Spleen (tissue), 11 donors: ENCODE data around the gene RNMT. TPM values are rescaled to one million over a fixed set of nuclear protein-coding genes. Genes with fewer than 3 reads are reported as not detected.

Source experiments
- DNase-seq: peaks from one replicate; pipeline ENCODE4 v3.0.0-alpha.2; 2020
- H3K27ac ChIP-seq, 8 donors: fragments of 200-600 bp; sonication (generic) in 7 of 8; 1 replicate in 4 of 8; 2 replicates in 4 of 8; pipeline versions ENCODE4 v1.5.0 to v1.8.0; 2016 to 2021; ENCODE audit warnings: inconsistent platforms in 4 of 8, mild to moderate bottlenecking in 4 of 8, moderate library complexity in 1 of 8
- H3K27me3 ChIP-seq, 7 donors: fragments of 200-600 bp; sonication (generic) in 6 of 7; replicated peaks in 1 of 7; 1 replicate in 4 of 7; 2 replicates in 3 of 7; pipeline versions ENCODE4 v1.5.0 to v1.8.0; 2016 to 2021; ENCODE audit warnings: inconsistent platforms in 3 of 7, mild to moderate bottlenecking in 1 of 7
- H3K36me3 ChIP-seq, 6 donors: fragments of 200-600 bp; sonication (generic) in 5 of 6; 1 replicate in 4 of 6; 2 replicates in 2 of 6; pipeline versions ENCODE4 v1.5.0 to v1.8.0; 2016 to 2021; ENCODE audit warnings: inconsistent platforms in 2 of 6
- H3K4me1 ChIP-seq, 6 donors: fragments of 200-600 bp; sonication (generic) in 5 of 6; 1 replicate in 3 of 6; 2 replicates in 3 of 6; pipeline versions ENCODE4 v1.5.0 to v1.8.0; 2016 to 2021; ENCODE audit warnings: inconsistent platforms in 3 of 6
- H3K4me3 ChIP-seq, 8 donors: fragments of 200-600 bp; sonication (generic) in 7 of 8; 1 replicate in 4 of 8; 2 replicates in 4 of 8; pipeline versions ENCODE4 v1.5.0 to v1.8.0; 2016 to 2021; ENCODE audit warnings: inconsistent platforms in 4 of 8, mild to moderate bottlenecking in 4 of 8, moderate library complexity in 2 of 8
- H3K9me3 ChIP-seq, 8 donors: fragments of 200-600 bp; sonication (generic) in 7 of 8; 1 replicate in 4 of 8; 2 replicates in 4 of 8; pipeline versions ENCODE4 v1.5.0 to v1.8.0; 2016 to 2021; ENCODE audit warnings: inconsistent platforms in 4 of 8
- POLR2A ChIP-seq, 3 donors: fragments of 450-650 bp; IDR thresholded peaks; one replicate each; pipeline ENCODE4 v1.5.1; 2017; ENCODE audit warnings: antibody characterized with exemption in 3 of 3, mild to moderate bottlenecking in 1 of 3
- POLR2AphosphoS5 ChIP-seq, 3 donors: sonication (generic); formaldehyde crosslinking; IDR thresholded peaks; one replicate each; pipeline ENCODE4 v1.5.1; 2017; ENCODE audit warnings: antibody characterized with exemption in 3 of 3
- WGBS, 5 donors: extraction: QIAGEN DNeasy Blood & Tissue Kit in 3 of 5; methylation state at CpG; one replicate each; pipeline versions ENCODE4 v1.1.5 to v1.1.7; 2013 to 2018; 5-methylcytosine and 5-hydroxymethylcytosine counted together
- intact Hi-C: fragments of 100-400 bp; cut with DNase I; formaldehyde crosslinking; loops from one replicate; pipeline ENCODE4 v1.15.0; 2023; ENCODE audit warnings: low total_unique reads
- polyA plus RNA-seq, 3 donors: library from polyadenylated mRNA; stranded (reverse); fragments of 200-250 nt; gene quantifications; one replicate each; pipeline ENCODE4 v1.2.1, GENCODE V29; 2013
- total RNA-seq, 7 donors: library from RNA; depleted of rRNA in 3 of 7; stranded (reverse); fragments of >200 nt in 3 of 7; fragmentation: NEBNext Ultra II Directional in 4 of 7; extraction: Animal tissue kit (Norgen Biotek cat#: 25700) in 4 of 7; gene quantifications; one replicate each; pipeline versions ENCODE4 v1.1.0 to v1.2.1, GENCODE V29; 2016 to 2021
- TF ChIP-seq, protein P1 (sequence below), 11 experiments: fragments of 200-600 bp in 7 of 11; fragments of 450-650 bp in 4 of 11; sonication (generic) in 4 of 11; IDR thresholded peaks in 8 of 11; conservative IDR thresholded peaks in 3 of 11; 1 replicate in 7 of 11; 2 replicates in 4 of 11; pipeline versions ENCODE4 v1.4.0 to v1.8.0; 2016 to 2021; ENCODE audit warnings: antibody characterized with exemption in 11 of 11, inconsistent platforms in 4 of 11, mild to moderate bottlenecking in 1 of 11
- donor health status: healthy with polysubstance abuse.
- donor health status: DM: no; HTN: no; CAD: no; lungs with moderate emphysema.
- donor health status: DM: no; HTN: no; CAD: no.
- donor health status: Bipolar disorder and iron deficiency.
- donor health status: healthy.
- donor health status: DM: no; HTN: no; CAD: no.
- donor health status: DM: yes; HTN: yes; CAD: no.

Gene RNMT
- total and polyA plus RNA-seq, 10 donors, result 11.4 to 33.3 (median 23.3) TPM

- no peak for DNase-seq
- intact Hi-C loops, result no loop called here
- Histone ChIP-seq H3K9me3 (no peaks in the 10 kb centered on the region), H3K36me3 (peaks cover 3 to 100% (median 68%) of the 10 kb centered on the region in 6 donors), H3K4me1 (no peaks in the 10 kb centered on the region), H3K27me3 (no peaks in the 10 kb centered on the region), H3K4me3 (no peak overlapping the region), H3K27ac (no peak overlapping the region)
- TF ChIP-seq, protein P1, sequence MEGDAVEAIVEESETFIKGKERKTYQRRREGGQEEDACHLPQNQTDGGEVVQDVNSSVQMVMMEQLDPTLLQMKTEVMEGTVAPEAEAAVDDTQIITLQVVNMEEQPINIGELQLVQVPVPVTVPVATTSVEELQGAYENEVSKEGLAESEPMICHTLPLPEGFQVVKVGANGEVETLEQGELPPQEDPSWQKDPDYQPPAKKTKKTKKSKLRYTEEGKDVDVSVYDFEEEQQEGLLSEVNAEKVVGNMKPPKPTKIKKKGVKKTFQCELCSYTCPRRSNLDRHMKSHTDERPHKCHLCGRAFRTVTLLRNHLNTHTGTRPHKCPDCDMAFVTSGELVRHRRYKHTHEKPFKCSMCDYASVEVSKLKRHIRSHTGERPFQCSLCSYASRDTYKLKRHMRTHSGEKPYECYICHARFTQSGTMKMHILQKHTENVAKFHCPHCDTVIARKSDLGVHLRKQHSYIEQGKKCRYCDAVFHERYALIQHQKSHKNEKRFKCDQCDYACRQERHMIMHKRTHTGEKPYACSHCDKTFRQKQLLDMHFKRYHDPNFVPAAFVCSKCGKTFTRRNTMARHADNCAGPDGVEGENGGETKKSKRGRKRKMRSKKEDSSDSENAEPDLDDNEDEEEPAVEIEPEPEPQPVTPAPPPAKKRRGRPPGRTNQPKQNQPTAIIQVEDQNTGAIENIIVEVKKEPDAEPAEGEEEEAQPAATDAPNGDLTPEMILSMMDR (IDR thresholded peaks at IDR 0.05 in 8 of 11, conservative IDR thresholded peaks at IDR 0.05 in 3 of 11), result no peak
These were observed 30.2 kb downstream of the RNMT start for GRCh38 chr18:13756671-13757070.

DNA sequence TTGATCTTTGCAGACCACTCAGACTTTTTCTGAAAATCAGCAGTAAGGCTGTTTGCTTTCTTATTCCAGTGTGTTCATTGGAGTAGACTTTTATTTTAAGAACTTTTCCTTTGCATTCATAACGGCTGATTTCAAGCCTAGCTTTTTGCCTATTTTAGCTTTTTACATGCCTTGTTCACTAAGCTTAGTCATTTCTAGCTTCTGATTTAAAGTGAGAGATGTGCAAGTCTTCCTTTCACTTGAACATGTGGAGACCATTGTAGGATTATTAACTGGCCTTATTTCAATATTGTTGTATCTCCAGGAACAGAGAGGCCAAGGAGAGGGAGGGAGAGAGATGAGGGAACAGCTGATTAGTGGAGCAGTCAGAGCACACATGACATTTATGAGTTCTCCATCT is 32.1 kb downstream of the RNMT start:
- H3K4me3 ChIP-seq, result no peak overlapping the region
- H3K27ac ChIP-seq, result no peak overlapping the region
- WGBS, 5 donors, result 64 to 81% (median 77%) methylated on average over 1 of the region's 1 CpG
- DNase-seq, result no peak
- intact Hi-C loops, result no loop called here
- H3K9me3 ChIP-seq, result peaks cover 0 to 5% (median 2%) of the 10 kb centered on the region in 8 donors
- H3K27me3 ChIP-seq, result no peaks in the 10 kb centered on the region
- TF ChIP-seq, protein P1 (IDR thresholded peaks at IDR 0.05 in 8 of 11, conservative IDR thresholded peaks at IDR 0.05 in 3 of 11), result no peak
- TF ChIP-seq POLR2A (IDR thresholded peaks at IDR 0.05) (no peak), POLR2AphosphoS5 (IDR thresholded peaks at IDR 0.05) (no peak)
- H3K36me3 ChIP-seq, result peaks cover 3 to 100% (median 58%) of the 10 kb centered on the region in 6 donors
- no peaks in the 10 kb centered on the region for H3K4me1 ChIP-seq

DNA sequence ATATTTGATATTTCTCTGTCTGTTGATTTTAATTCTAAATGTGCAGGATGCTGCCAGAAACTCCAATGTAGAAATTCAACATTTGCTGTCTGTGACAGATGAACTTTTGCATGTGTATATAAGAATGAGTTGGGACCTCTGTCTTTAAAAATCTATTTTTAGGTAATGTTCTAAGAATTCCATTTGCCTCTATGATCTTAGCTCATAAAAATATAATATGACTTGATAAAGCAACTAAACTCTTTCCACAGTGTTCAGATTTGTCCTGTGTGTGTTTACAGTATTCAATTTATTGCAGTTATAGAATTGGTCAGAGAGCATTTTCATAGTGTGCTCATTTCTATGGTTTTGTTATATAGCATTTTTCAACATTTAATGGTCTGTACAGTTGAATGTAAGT is 33.6 kb downstream of the RNMT start:
- peaks cover 0 to 100% (median 49%) of the 10 kb centered on the region in 6 donors for H3K36me3 ChIP-seq
- intact Hi-C loops, result no loop called here
- H3K4me1 ChIP-seq, result no peaks in the 10 kb centered on the region
- H3K4me3 ChIP-seq, result no peak overlapping the region
- TF ChIP-seq, protein P1 (IDR thresholded peaks at IDR 0.05 in 8 of 11, conservative IDR thresholded peaks at IDR 0.05 in 3 of 11), result no peak
- TF ChIP-seq POLR2A (IDR thresholded peaks at IDR 0.05) (no peak), POLR2AphosphoS5 (IDR thresholded peaks at IDR 0.05) (no peak)
- peaks cover 0 to 17% (median 10%) of the 10 kb centered on the region in 8 donors for H3K9me3 ChIP-seq
- no peak overlapping the region for H3K27ac ChIP-seq
- H3K27me3 ChIP-seq, result no peaks in the 10 kb centered on the region
- no peak for DNase-seq

DNA sequence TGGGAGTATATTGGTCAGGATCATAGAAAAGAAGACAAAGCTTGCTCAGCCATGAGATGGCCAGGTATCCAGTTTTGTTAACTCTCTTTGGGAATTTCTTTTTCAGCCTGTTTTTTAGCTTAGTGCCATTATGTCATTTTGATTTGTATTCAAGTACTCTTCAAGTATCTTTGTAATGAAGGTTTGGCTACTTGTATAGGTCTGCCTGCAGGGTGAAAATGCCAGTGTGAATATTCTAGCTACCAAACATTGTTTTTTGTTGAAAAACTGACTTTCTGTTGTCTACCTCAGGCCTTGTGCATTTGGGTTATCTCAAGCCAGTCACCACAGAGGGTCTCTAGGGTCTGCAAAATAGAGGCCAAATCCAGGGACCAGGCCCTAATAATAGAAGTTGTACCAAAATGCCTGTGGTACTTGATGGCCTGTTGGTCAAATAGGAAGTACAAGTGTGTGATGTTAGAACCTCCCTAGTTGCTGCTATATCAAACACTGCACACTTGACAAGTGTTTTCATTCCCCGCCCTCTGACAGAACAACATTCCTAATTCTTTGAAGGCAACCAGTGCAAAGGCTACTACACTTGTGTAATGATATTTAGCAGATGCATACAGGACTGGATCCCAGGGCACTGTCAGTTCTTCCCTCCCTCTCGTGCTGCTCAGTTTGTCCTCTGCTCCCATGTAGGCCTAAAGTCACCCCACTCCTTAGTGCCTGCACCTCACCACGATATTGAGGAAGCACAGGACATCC is 36.4 kb downstream of the RNMT start:
- WGBS, 5 donors, result 91 to 98% (median 95%) methylated on average over 3 of the region's 3 CpGs
- DNase-seq, result no peak
- intact Hi-C loops, result no loop called here
- Histone ChIP-seq H3K4me1 (no peaks in the 10 kb centered on the region), H3K9me3 (peaks cover 0 to 46% (median 38%) of the 10 kb centered on the region in 8 donors), H3K27me3 (no peaks in the 10 kb centered on the region), H3K27ac (no peak overlapping the region), H3K36me3 (peaks cover 0 to 79% (median 23%) of the 10 kb centered on the region in 6 donors), H3K4me3 (no peak overlapping the region)
- TF ChIP-seq POLR2A (IDR thresholded peaks at IDR 0.05) (no peak), POLR2AphosphoS5 (IDR thresholded peaks at IDR 0.05) (no peak)
- TF ChIP-seq, protein P1 (IDR thresholded peaks at IDR 0.05 in 8 of 11, conservative IDR thresholded peaks at IDR 0.05 in 3 of 11), result no peak
